Measurements from ENCODE around the gene PTTG1IP2.

Gene PTTG1IP2

GRCh38 chr7:90472805-90473540, 3.5 kb downstream of the PTTG1IP2 start:
- TF ChIP-seq ZNF324 (tag by site-specific recombination; IDR thresholded peaks at IDR 0.05): no peak
- TF ChIP-seq ZNF747 (tag by site-specific recombination; IDR thresholded peaks at IDR 0.05): no peak
- no peak for TF ChIP-seq ZNF10 (tag by site-specific recombination; IDR thresholded peaks at IDR 0.05)
- TF ChIP-seq ZNF354C (tag by site-specific recombination; IDR thresholded peaks at IDR 0.05; ENCODE audit: borderline replicate concordance, low read depth): no peak
- TF ChIP-seq ZNF624 (tag by site-specific recombination; IDR thresholded peaks at IDR 0.05): no peak
- no peak for TF ChIP-seq ZNF664 (tag by site-specific recombination; IDR thresholded peaks at IDR 0.05)
- TF ChIP-seq SP3 (tag by site-specific recombination; IDR thresholded peaks at IDR 0.05): no peak
- no peak for TF ChIP-seq GLIS2 (tag by site-specific recombination; IDR thresholded peaks at IDR 0.05)
- TF ChIP-seq ZNF654 (tag by site-specific recombination; IDR thresholded peaks at IDR 0.05; ENCODE audit: low read depth): no peak
- no peak for TF ChIP-seq ZFP3 (tag by site-specific recombination; IDR thresholded peaks at IDR 0.05; ENCODE audit: low read depth)
- ChIA-PET POLR2A (no interaction called here), CTCF (interaction anchor here (0.5 to 1.3 kb wide), 5 partner anchors 11 to 987 kb away, joined by 3 to 5 read pairs (median 3); no protein-coding TSS in a partner anchor)

GRCh38 chr7:90473814-90474213, 4.4 kb downstream of the PTTG1IP2 start:
- POLR2A ChIA-PET: no interaction called here
- CTCF ChIA-PET: no interaction called here
- Histone ChIP-seq H3K4me1 (ENCODE audit: control insufficient read depth, insufficient read depth, low read length) (no peaks in the 10 kb centered on the region), H3K27ac (ENCODE audit: extremely low read depth, low read depth, low read length) (no peak overlapping the region), H3K36me3 (ENCODE audit: control insufficient read depth in 2 of 2, insufficient read depth in 1 of 2, low read length in 2 of 2) (no peaks in the 10 kb centered on the region), H3K9me3 (ENCODE audit: control insufficient read depth, insufficient read depth, low read depth, low read length) (no peaks in the 10 kb centered on the region), H3K4me3 (ENCODE audit: low read depth, low read length) (no peak overlapping the region)
- TF ChIP-seq ZBTB49 (tag by site-specific recombination; IDR thresholded peaks at IDR 0.05; ENCODE audit: low read depth): no peak
- TF ChIP-seq BCL6B (tag by site-specific recombination; IDR thresholded peaks at IDR 0.05): no peak
- TF ChIP-seq ZBTB26 (tag by site-specific recombination; optimal IDR thresholded peaks at IDR 0.05): no peak
- TF ChIP-seq ZFP37 (tag by site-specific recombination; IDR thresholded peaks at IDR 0.05): no peak
- TF ChIP-seq ZBTB20 (tag by site-specific recombination; IDR thresholded peaks at IDR 0.05): no peak
- TF ChIP-seq REPIN1 (tag by site-specific recombination; IDR thresholded peaks at IDR 0.05; ENCODE audit: low read depth): no peak
- no peak for TF ChIP-seq ZNF292 (tag by site-specific recombination; IDR thresholded peaks at IDR 0.05; ENCODE audit: borderline replicate concordance, low read depth)
- TF ChIP-seq PRDM6 (tag by site-specific recombination; IDR thresholded peaks at IDR 0.05): no peak
- TF ChIP-seq ZNF132 (tag by site-specific recombination; IDR thresholded peaks at IDR 0.05; ENCODE audit: borderline replicate concordance): no peak
- no peak for TF ChIP-seq OVOL3 (tag by site-specific recombination; IDR thresholded peaks at IDR 0.05)
- TF ChIP-seq ZNF416 (tag by site-specific recombination; IDR thresholded peaks at IDR 0.05): no peak
- no peak for TF ChIP-seq ZNF600 (tag by site-specific recombination; IDR thresholded peaks at IDR 0.05)
- TF ChIP-seq ZNF645 (tag by site-specific recombination; IDR thresholded peaks at IDR 0.05): no peak
- no peak for TF ChIP-seq ZNF701 (tag by site-specific recombination; IDR thresholded peaks at IDR 0.05)

More at GRCh38 chr7:90472805-90473540, 3.5 kb downstream of the PTTG1IP2 start:
- Histone ChIP-seq H3K27ac (ENCODE audit: extremely low read depth, low read depth, low read length) (no peak overlapping the region), H3K4me1 (ENCODE audit: control insufficient read depth, insufficient read depth, low read length) (no peaks in the 10 kb centered on the region), H3K9me3 (ENCODE audit: control insufficient read depth, insufficient read depth, low read depth, low read length) (no peaks in the 10 kb centered on the region), H3K36me3 (ENCODE audit: control insufficient read depth in 2 of 2, insufficient read depth in 1 of 2, low read length in 2 of 2) (no peaks in the 10 kb centered on the region), H3K4me3 (ENCODE audit: low read depth, low read length) (no peak overlapping the region)

All from HEK293 (cell line).